Measurements from ENCODE around the gene SETD2.

SETD2 gene

DNA sequence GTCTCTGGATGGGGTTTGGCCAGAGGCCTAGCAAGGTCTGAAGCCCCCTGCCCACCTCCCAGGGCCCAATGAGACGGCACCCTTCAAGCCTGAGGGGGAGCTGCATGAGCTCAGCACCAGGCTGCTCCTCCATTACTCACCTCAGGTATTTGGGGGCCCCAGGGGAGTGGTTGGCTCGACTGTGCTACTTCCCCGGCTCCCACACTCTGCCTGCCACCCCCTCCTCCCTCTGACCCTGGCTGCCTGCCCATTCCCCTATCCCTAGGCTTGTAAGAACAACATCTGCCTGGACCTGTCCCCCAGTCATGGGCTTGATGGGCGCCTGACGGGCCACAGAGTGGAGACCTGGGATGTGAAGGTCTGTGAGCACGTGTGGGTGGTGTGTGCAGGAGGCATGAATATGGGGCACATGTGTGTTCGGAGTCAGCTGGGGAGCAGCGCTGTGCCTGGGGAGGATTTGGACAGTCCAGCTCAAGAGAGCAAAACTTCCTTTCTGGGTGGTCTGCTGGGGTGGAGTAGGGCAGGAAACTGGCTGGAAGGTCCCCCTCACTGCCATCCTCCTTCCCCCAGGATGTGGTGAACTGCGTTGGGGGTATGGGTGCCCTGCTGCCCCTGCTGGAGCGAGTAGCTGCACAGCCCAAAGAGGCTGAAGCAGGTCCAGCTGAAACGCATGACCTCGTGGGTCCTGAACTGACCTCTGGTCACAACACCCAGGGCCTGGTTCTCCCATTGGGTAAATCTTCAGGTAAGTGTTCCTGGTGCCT is 167.0 kb downstream of the SETD2 start:
- no peak for DNase-seq

- no peak for DNase-seq
Observed at GRCh38 chr3:46995901-46996562, 167.9 kb downstream of the SETD2 start.

DNA sequence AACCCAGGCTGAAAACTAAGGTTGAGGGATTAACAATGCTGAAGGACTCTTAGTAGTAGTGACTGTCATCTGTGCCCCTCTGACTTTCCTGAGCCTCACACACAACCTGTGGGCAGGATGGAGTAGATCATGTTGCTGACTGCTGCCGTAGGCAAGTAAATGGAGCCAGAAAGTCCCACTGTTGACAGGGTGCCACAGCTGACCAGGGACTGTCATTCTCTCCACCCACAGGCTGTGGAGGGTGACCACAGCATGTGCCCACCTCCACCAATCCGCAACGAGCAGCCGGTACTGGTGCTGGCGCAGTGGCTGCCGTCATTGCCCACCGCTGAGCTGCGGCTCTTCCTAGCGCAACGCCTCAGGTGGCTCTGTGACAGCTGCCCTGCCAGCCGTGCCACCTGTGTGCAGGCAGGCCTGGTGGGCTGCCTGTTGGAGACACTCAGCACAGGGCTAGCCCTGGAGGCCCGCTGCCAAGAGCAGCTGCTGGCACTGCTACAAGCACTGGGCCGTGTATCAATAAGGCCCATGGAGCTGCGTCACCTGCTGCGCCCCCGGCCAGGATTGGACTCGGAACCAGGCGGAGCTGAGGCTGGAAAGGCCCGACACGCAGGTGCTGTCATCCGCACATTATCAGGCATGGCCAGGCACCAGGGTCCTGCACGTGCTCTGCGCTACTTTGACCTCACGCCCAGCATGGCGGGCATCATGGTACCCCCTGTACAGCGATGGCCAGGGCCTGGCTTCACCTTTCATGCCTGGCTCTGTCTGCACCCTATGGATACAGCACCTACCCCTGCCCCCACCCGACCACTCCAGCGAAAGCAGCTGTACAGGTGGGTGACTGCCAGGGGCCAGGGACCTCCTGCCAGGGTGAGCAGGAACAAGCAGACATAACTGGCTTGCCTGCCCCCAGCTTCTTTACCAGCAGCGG is 168.8 kb downstream of the SETD2 start:
- no peak for DNase-seq

GRCh38 chr3:46993986-46994385 is 169.9 kb downstream of the SETD2 start:
- DNase-seq, result no peak

- no peak for DNase-seq
Observed at GRCh38 chr3:46993292-46993691, 170.6 kb downstream of the SETD2 start.

GRCh38 chr3:46992231-46992630 is 171.7 kb downstream of the SETD2 start:
- DNase-seq, result no peak

DNA sequence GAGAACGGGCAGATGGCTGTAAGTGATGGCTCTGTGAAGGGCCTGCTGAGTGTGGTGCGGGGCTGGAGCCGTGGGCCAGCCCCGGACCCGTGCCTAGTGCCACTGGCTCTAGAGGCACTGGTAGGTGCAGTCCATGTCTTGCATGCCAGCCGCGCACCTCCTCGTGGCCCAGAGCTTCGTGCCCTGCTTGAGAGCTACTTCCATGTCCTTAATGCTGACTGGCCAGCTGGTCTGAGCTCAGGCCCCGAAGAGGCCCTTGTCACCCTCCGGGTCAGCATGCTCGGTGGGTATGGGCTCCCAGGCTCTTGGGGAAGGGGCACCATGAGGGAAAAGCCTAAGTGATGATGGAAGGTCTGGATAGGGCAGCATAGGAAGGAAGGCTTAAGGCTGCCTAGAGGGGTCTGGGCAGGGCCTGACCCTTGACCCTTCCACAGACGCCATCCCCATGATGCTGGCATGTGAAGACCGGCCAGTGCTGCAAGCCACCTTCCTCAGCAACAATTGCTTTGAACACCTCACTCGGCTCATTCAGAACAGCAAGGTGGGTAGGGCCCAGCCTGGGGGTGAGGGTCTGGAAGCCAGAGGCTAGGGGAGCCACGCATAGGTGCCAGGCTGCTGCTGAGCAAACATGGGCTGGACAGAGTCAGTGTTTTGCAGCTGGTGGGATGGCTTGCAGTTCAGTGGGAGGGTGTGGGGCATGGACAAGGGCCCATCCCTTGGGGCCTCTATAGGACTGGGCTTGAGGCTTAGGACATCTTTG is 172.3 kb downstream of the SETD2 start:
- DNase-seq, result no peak

DNA sequence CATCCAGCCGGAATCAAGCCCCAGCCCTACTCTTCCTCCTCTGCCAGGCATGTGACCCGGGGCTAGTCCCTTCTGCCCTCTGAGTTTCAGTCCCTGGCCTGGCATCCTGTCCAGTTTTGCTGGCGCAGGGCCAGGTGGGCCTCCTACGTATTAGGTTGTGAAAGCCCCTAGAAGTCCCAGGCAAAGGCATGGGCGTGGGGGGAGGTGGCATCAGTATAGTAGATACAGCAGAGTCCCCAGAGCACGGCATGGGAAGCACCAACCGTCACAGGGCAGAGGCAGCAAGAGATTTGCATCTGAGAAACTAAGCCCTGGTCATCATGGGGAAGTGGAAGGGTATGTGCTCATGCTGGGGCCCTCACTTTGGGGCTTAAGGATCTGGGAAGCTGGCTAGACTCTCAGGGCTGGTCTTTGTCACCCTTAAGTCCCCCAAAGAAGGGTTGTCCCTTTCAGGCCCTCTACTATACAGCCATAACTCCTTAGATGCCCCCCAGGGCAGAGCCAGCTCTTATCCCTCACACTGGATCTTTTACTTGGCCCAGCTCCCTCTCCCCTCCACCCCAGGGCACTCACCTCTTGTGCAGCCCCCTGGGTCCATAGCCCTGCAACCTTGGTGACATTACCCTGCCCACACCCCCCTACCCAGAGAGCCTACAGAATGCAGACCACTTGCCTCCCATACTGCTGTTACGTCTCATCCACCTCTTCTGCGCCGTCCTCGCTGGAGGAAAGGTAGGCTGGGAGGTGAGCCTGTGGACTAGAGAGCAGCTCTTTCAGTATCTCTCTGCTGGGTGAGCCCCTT is 173.1 kb downstream of the SETD2 start:
- no peak for DNase-seq

- no peak for DNase-seq
Observed at GRCh38 chr3:46989146-46989810, 174.6 kb downstream of the SETD2 start.

GRCh38 chr3:46988616-46989015 is 175.3 kb downstream of the SETD2 start:
- no peak for DNase-seq

GRCh38 chr3:46987743-46988401 is 176.0 kb downstream of the SETD2 start:
- no peak for DNase-seq

- no peak for DNase-seq
Observed at GRCh38 chr3:46987319-46987742, 176.6 kb downstream of the SETD2 start.

DNA sequence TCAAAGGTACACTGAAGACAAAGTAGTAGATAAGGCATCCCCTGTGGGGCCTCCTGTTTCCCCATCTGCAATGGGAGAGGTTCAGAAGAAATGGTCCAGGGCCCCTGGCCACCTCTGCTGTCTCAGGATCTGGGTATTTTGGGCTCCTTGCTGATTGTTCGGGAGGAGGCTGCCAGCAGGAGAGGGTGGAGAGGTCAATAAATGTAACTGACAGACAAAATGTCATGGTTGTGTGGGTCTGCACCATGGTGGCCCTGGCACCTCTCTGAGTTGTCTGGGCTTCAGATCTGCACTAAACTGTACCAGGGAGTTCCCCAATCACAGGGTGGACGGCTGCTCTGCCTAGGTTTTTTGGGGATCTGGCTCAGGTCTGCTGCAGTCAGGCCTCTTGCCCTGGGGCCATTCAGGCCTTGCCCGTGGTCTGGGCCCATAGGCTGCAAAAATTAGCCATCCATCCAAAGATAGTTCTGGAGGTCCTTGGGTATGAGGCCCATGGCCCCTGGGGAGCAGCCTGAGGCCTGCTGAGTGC is 177.1 kb downstream of the SETD2 start:
- no peak for DNase-seq

DNA sequence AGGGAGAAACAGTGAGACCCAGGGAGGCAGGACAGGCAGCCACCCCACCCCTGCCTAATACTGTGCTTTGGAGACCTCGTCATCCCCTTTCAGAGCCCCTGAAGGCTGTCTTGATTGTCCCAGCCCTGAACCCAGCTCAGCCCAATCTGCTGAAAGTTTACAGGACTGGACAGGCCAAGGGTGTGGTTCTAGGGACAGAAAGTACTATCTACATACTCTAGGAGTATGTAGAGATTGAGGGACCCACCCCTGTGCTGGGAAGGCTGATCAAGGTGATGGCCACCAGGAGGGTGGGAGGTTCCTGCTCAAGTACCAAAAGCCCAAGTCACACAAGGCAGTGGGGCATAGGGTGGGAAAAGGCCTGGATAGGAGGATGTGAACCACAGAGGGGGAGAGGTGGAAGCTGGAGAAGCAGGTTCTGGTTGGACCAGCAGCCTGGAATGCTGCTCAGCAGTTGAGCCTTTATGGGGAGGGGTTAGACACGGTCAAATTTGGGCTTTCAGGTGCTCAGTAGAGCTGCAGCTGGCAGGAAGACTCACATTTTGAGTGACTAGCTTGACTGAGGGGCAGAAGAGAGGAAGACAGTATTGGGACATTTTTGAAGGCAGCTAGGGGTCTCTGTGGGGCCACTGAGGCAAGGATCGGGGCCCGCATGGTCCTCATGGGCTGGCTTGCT is 177.7 kb downstream of the SETD2 start:
- no peak for DNase-seq

GRCh38 chr3:46985588-46985987 is 178.3 kb downstream of the SETD2 start:
- DNase-seq, result no peak

DNA sequence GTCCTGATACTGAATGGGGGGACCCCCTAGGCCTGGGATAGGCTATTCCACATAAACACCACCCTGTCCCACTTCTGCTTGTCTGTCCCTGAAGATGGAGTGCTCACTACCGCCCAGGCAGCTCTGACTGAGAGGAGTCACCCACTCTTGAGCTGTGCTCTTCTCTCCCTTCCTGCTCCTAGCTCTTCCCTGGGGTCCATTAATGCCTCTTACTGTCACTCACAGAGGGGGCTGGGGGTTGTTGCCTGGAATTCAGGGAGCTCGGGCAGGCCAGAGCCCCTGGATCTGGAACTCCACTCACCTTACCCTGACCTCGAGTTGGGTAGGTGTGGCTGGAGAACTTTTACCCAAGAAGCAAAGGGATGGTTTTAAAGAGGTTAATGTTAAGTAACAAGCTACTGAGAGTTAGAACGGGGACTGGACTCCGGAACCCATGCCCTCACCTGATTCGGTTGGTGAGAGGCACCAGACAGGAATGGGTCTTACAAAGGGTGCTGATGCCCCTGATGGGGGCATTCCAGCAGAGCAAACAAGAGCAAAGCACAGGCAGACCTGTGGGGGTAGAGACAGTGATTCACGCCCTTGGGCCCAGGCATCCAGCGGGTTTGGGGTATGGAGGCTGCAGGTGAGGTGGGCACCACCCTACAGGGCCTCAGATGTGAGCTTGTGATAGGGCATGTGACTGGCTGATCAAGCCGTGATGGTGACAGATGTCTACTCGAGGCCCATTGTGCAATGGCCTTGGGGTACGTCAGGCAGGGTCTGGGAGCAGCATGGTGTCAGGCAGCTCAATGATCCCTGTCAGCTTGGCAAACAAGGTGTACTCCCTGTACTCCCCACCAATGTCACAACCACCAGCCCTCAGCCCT is 179.1 kb downstream of the SETD2 start:
- no peak for DNase-seq

- no peak for DNase-seq
Observed at GRCh38 chr3:46982546-46982945, 181.4 kb downstream of the SETD2 start.

DNA sequence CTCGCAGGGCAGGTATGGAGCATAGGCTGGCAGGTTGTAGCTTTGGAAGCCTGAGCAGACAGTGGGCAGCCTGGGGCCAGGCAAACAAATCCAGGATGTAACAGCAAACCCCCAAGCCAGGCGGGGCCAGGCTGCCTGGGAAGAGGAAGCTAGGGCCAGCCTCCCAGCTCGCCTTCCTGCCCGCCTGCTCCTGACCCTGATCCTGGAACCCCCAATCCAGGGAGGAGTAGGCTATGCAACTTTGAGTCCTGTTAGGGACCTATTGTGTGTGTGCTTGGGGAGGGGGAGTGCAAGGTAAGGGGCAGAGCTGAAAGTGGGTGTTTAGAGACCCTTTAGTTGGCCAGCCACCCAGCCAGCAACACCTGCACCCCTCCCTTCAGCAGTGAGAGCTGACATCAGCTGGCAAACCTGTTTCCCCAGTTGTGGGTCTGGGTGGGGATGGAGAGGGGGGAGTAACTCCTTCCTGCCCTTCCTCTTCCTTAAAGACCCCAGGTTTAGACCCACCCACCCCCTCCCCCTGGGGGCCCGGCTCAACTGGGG is 181.9 kb downstream of the SETD2 start:
- DNase-seq, result peak; percentile 57

Measured in right kidney (tissue), 1 donor.